Measurements from ENCODE around the gene RS1.

DNA sequence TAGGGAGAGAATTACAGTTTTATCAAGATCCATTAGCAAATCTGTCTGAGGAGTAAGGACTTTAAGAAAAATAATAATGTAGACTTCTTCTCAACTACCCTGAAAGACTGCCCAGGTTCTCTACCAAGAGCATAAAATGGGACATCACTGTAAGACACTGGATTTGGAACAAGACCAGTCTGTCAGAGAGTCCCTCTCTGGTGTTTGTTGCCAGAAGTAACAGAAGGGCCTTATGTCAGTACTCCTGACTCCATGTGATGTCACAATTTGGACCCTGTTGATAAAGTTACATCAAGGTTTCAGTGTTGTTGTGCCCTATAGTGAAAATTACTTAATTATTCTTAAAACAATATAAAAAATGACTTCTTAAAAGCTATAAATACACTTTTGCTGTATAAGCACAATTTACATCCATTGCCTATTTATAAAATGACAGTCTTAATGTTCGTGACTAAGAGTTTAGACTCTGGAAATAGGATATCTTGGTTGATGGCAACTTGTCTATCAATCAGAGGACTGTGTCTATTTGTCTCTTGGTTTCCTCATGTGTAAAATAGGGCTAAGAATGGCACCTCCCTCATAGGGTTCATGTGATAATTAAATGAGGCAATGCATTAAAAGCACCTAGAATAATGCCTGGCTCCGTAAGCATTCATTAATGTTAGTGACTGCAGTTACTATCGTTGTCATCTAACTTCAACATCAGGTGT lies 57.8 kb downstream of the RS1 start:
- TF ChIP-seq, protein P1, sequence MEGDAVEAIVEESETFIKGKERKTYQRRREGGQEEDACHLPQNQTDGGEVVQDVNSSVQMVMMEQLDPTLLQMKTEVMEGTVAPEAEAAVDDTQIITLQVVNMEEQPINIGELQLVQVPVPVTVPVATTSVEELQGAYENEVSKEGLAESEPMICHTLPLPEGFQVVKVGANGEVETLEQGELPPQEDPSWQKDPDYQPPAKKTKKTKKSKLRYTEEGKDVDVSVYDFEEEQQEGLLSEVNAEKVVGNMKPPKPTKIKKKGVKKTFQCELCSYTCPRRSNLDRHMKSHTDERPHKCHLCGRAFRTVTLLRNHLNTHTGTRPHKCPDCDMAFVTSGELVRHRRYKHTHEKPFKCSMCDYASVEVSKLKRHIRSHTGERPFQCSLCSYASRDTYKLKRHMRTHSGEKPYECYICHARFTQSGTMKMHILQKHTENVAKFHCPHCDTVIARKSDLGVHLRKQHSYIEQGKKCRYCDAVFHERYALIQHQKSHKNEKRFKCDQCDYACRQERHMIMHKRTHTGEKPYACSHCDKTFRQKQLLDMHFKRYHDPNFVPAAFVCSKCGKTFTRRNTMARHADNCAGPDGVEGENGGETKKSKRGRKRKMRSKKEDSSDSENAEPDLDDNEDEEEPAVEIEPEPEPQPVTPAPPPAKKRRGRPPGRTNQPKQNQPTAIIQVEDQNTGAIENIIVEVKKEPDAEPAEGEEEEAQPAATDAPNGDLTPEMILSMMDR (IDR thresholded peaks at IDR 0.05; ENCODE audit: low read length): no peak
- TF ChIP-seq EZH2 (IDR thresholded peaks at IDR 0.05; ENCODE audit: borderline replicate concordance, low read length): no peak

Data from OCI-LY1 (cell line).